Transverse colon (tissue), 4 donors: ENCODE data around the gene SCLT1.

ENCODE experiments used
- EP300 ChIP-seq: sonication (generic); formaldehyde crosslinking; IDR thresholded peaks from one replicate; pipeline ENCODE4 v1.6.1; 2017; ENCODE audit warnings: antibody characterized with exemption, low read depth
- POLR2A ChIP-seq: fragments of 450-650 bp; IDR thresholded peaks from one replicate; pipeline ENCODE4 v1.6.1; 2016; ENCODE audit warnings: antibody characterized with exemption, mild to moderate bottlenecking, moderate library complexity
- POLR2AphosphoS5 ChIP-seq, 3 donors: sonication (generic); formaldehyde crosslinking; IDR thresholded peaks; one replicate each; pipeline ENCODE4 v1.6.1; 2016; ENCODE audit warnings: antibody characterized with exemption in 3 of 3
- TF ChIP-seq, protein P1 (sequence below), 5 experiments: fragments of 200-600 bp in 3 of 5; fragments of 450-650 bp in 2 of 5; sonication (generic) in 3 of 5; IDR thresholded peaks; 1 replicate in 2 of 5; 2 replicates in 3 of 5; pipeline ENCODE4 v1.5.1; 2016 to 2017; ENCODE audit warnings: antibody characterized with exemption in 5 of 5, inconsistent platforms in 3 of 5, mild to moderate bottlenecking in 2 of 5, moderate library complexity in 1 of 5

DNA sequence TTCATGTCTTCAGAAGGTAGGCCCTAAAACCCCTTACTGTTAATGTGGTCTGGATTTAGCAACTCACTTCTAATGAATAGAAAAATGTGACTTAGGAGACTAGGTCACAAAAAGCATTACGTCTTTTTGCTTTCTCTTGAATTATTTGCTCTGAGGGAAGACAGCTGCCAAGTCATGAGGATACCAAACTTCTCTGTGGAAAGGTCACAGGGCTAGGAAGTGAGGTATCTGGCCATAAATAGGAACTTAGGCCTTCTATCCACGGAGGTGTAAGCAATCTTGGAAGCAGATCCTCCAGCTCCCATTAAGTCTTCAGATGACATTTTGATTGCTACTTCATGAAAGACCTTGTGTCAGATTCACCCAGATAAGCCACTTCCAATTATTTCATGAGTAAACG is 163.3 kb downstream of the SCLT1 start:
- TF ChIP-seq, protein P1, sequence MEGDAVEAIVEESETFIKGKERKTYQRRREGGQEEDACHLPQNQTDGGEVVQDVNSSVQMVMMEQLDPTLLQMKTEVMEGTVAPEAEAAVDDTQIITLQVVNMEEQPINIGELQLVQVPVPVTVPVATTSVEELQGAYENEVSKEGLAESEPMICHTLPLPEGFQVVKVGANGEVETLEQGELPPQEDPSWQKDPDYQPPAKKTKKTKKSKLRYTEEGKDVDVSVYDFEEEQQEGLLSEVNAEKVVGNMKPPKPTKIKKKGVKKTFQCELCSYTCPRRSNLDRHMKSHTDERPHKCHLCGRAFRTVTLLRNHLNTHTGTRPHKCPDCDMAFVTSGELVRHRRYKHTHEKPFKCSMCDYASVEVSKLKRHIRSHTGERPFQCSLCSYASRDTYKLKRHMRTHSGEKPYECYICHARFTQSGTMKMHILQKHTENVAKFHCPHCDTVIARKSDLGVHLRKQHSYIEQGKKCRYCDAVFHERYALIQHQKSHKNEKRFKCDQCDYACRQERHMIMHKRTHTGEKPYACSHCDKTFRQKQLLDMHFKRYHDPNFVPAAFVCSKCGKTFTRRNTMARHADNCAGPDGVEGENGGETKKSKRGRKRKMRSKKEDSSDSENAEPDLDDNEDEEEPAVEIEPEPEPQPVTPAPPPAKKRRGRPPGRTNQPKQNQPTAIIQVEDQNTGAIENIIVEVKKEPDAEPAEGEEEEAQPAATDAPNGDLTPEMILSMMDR (IDR thresholded peaks at IDR 0.05) = no peak
- TF ChIP-seq POLR2A = no peak
- TF ChIP-seq POLR2AphosphoS5 (IDR thresholded peaks at IDR 0.05) = no peak
- TF ChIP-seq EP300 = no peak
